HepG2 (cell line): ENCODE results near the gene GPR162. TPM values are rescaled to one million over a fixed set of nuclear protein-coding genes. Genes with fewer than 3 reads are reported as not detected.

Experiments
- CCDC6 ChIP-seq: sonication (generic); formaldehyde crosslinking; IDR thresholded peaks from 2 replicates; pipeline ENCODE4 v1.8.1; 2022; ENCODE audit warnings: mild to moderate bottlenecking, missing genetic modification reagents, moderate library complexity
- GABPB1 ChIP-seq: IDR thresholded peaks from 2 replicates; pipeline ENCODE4 v1.6.1; 2016; ENCODE audit warnings: mild to moderate bottlenecking, missing genetic modification reagents, moderate library complexity, missing compliant biosample characterization
- GTF3A ChIP-seq: sonication (generic); formaldehyde crosslinking; conservative IDR thresholded peaks from 2 replicates; pipeline ENCODE4 v1.4.0; 2020; ENCODE audit warnings: mild to moderate bottlenecking, missing genetic modification reagents
- HDAC2 ChIP-seq: sonication (generic); formaldehyde crosslinking; IDR thresholded peaks from 2 replicates; pipeline ENCODE4 v1.4.0; 2020; ENCODE audit warnings: missing genetic modification reagents
- HNF4G ChIP-seq, 2 experiments: sonication (generic) in 1 of 2; formaldehyde crosslinking in 1 of 2; IDR thresholded peaks; 2 replicates each; pipeline versions ENCODE4 v1.4.0 to v1.6.1; 2011 to 2020; ENCODE audit warnings: borderline replicate concordance in 2 of 2, low read depth in 2 of 2, mild to moderate bottlenecking in 2 of 2, low read length in 1 of 2, missing genetic modification reagents in 1 of 2, moderate library complexity in 1 of 2
- HOMEZ ChIP-seq: IDR thresholded peaks from 2 replicates; pipeline ENCODE4 v1.6.1; 2016; ENCODE audit warnings: low read depth
- JUN ChIP-seq: sonication (generic); formaldehyde crosslinking; IDR thresholded peaks from 2 replicates; pipeline ENCODE4 v1.4.0; 2020; ENCODE audit warnings: mild to moderate bottlenecking, missing genetic modification reagents
- MED8 ChIP-seq: sonication (generic); formaldehyde crosslinking; IDR thresholded peaks from 2 replicates; pipeline ENCODE4 v1.8.1; 2023; ENCODE audit warnings: mild to moderate bottlenecking, missing genetic modification reagents; ENCODE audit not compliant: insufficient replicate concordance
- MEIS2 ChIP-seq: sonication (generic); formaldehyde crosslinking; IDR thresholded peaks from 2 replicates; pipeline ENCODE4 v1.9.0; 2021; ENCODE audit warnings: mild to moderate bottlenecking, missing genetic modification reagents
- NPAS2 ChIP-seq: sonication (generic); formaldehyde crosslinking; IDR thresholded peaks from 2 replicates; pipeline ENCODE4 v1.8.0; 2022; ENCODE audit warnings: mild to moderate bottlenecking, missing genetic modification reagents, borderline replicate concordance
- NR2F1 ChIP-seq, 2 experiments: fragments of 450-650 bp in 1 of 2; formaldehyde crosslinking in 1 of 2; IDR thresholded peaks; 2 replicates each; pipeline versions ENCODE4 v1.5.0 to v1.6.1; 2016 to 2020; ENCODE audit warnings: mild to moderate bottlenecking in 1 of 2, missing compliant biosample characterization in 1 of 2, missing genetic modification reagents in 1 of 2, moderate library complexity in 1 of 2
- RNF2 ChIP-seq: fragments of 450-650 bp; conservative IDR thresholded peaks from 2 replicates; pipeline ENCODE4 v1.6.1; 2016; ENCODE audit warnings: low read depth
- SP2 ChIP-seq: sonication (generic); formaldehyde crosslinking; IDR thresholded peaks from 2 replicates; pipeline ENCODE4 v1.5.1; 2020; ENCODE audit warnings: mild to moderate bottlenecking, missing genetic modification reagents
- SRF ChIP-seq: IDR thresholded peaks from 2 replicates; pipeline ENCODE4 v1.6.1; 2011; ENCODE audit warnings: mild to moderate bottlenecking, low read depth, low read length, moderate library complexity
- U2AF1 ChIP-seq: fragments of 200-400 bp; formaldehyde crosslinking; optimal IDR thresholded peaks from 2 replicates; pipeline ENCODE3; 2017; ENCODE audit warnings: mild to moderate bottlenecking, low read depth, low read length
- UBTF ChIP-seq: sonication (generic); formaldehyde crosslinking; IDR thresholded peaks from 2 replicates; pipeline ENCODE4 v1.4.0; 2020; ENCODE audit warnings: mild to moderate bottlenecking, missing genetic modification reagents
- ZC3H13 ChIP-seq: sonication (generic); formaldehyde crosslinking; IDR thresholded peaks from 2 replicates; pipeline ENCODE4 v1.8.1; 2023; ENCODE audit warnings: mild to moderate bottlenecking, missing genetic modification reagents, moderate library complexity
- ZFP41 ChIP-seq: sonication (generic); formaldehyde crosslinking; IDR thresholded peaks from 2 replicates; pipeline ENCODE4 v1.4.0; 2020; ENCODE audit warnings: mild to moderate bottlenecking, missing genetic modification reagents, borderline replicate concordance
- ZGPAT ChIP-seq: IDR thresholded peaks from 2 replicates; pipeline ENCODE4 v1.6.1; 2016; ENCODE audit warnings: mild to moderate bottlenecking
- ZNF230 ChIP-seq: sonication (generic); formaldehyde crosslinking; IDR thresholded peaks from 2 replicates; pipeline ENCODE4 v1.4.0; 2020; ENCODE audit warnings: mild to moderate bottlenecking, missing genetic modification reagents
- ZNF256 ChIP-seq: sonication (generic); formaldehyde crosslinking; conservative IDR thresholded peaks from 2 replicates; pipeline ENCODE4 v1.4.0; 2020; ENCODE audit warnings: missing genetic modification reagents
- ZNF460 ChIP-seq: sonication (generic); formaldehyde crosslinking; IDR thresholded peaks from 2 replicates; pipeline ENCODE4 v1.5.1; 2020; ENCODE audit warnings: missing genetic modification reagents, mild to moderate bottlenecking, borderline replicate concordance
- ZSCAN29 ChIP-seq: sonication (generic); formaldehyde crosslinking; conservative IDR thresholded peaks from 2 replicates; pipeline ENCODE4 v1.4.0; 2020; ENCODE audit warnings: mild to moderate bottlenecking, missing genetic modification reagents
- polyA plus RNA-seq, 8 experiments: library from polyadenylated mRNA; depleted of rRNA in 3 of 8; stranded (reverse) in 7 of 8; unstranded in 1 of 8; fragments of >200 nt; fragmentation: Illumina TruSeq in 4 of 8; extraction: Trizol in 4 of 8; gene quantifications; 2 replicates each; pipeline versions ENCODE4 v1.2.1 to v1.2.3, GENCODE V29; 2011 to 2016; ENCODE audit warnings: low read depth in 4 of 8, missing spikeins in 1 of 8, mixed read lengths in 1 of 8; ENCODE audit not compliant: insufficient read depth in 1 of 8
- total RNA-seq, 5 experiments: library from RNA; depleted of rRNA; stranded (reverse); fragments of >200 nt; fragmentation: Illumina TruSeq; extraction: Trizol; gene quantifications; 2 replicates each; pipeline ENCODE4 v1.2.3, GENCODE V29; 2016; ENCODE audit warnings: low read depth in 1 of 5

Gene GPR162
- total and polyA plus RNA-seq, 2 of the 13 experiments (the other 11 are each of a cell fraction or from before 2014, with no cell fraction given) = 0.08 TPM; not detected in 1

- peak; percentile 43; the same call in 1 of the 2 replicates for TF ChIP-seq ZC3H13 (CRISPR knock-in tag)
- TF ChIP-seq SRF = 0 out of 2 replicates have a peak, but pooled peaks have one; percentile 37
- peak; percentile 82 for TF ChIP-seq HDAC2
- no peak for TF ChIP-seq ZFP41 (CRISPR knock-in tag)
- peak; percentile 61; the same call in 1 of the 2 replicates for TF ChIP-seq HOMEZ
- peak; percentile 55 for TF ChIP-seq MED8 (CRISPR knock-in tag)
- TF ChIP-seq JUN (CRISPR knock-in tag) = 0 out of 2 replicates have a peak, but pooled peaks have one; percentile 29
- 0 out of 2 replicates have a peak, but pooled peaks have one; percentile 11 for TF ChIP-seq HNF4G (IDR thresholded peaks at IDR 0.05; ENCODE audit: borderline replicate concordance, low read depth, low read length)
- TF ChIP-seq HNF4G (CRISPR knock-in tag; IDR thresholded peaks at IDR 0.05; ENCODE audit: borderline replicate concordance, low read depth) = peak; percentile 40; the same call in 1 of the 2 replicates
- TF ChIP-seq GABPB1 = peak; percentile 71
- TF ChIP-seq ZGPAT (CRISPR knock-in tag) = peak; percentile 73
- 0 out of 2 replicates have a peak, but pooled peaks have one; percentile 25 for TF ChIP-seq RNF2
- peak; percentile 89; the same call in 1 of the 2 replicates for TF ChIP-seq NPAS2 (CRISPR knock-in tag)
- no peak; the same call in 1 of the 2 replicates for TF ChIP-seq MEIS2 (CRISPR knock-in tag)
- no peak for TF ChIP-seq CCDC6 (CRISPR knock-in tag)
- TF ChIP-seq ZNF460 (CRISPR knock-in tag) = no peak; the same call in 1 of the 2 replicates
- 0 out of 4 replicates have a peak, but pooled peaks of 1 of the 2 experiments have one; percentile 39 for TF ChIP-seq NR2F1 (CRISPR knock-in tag; IDR thresholded peaks at IDR 0.05)
- TF ChIP-seq UBTF = peak; percentile 69
- 0 out of 2 replicates have a peak, but pooled peaks have one; percentile 43 for TF ChIP-seq ZSCAN29
- no peak for TF ChIP-seq ZNF230 (CRISPR knock-in tag)
- 0 out of 2 replicates have a peak, but pooled peaks have one; percentile 55 for TF ChIP-seq ZNF256 (CRISPR knock-in tag)
- TF ChIP-seq SP2 (CRISPR knock-in tag) = no peak; the same call in 1 of the 2 replicates
- TF ChIP-seq GTF3A (CRISPR knock-in tag) = no peak
- TF ChIP-seq U2AF1 = no peak
These were observed 42.8 kb upstream of the GPR162 start (continued) for GRCh38 chr12:6778574-6779550.
